Mucosa of descending colon (tissue), 3 donors: ENCODE measurements around the gene HOXC6. TPM values are rescaled to one million over a fixed set of nuclear protein-coding genes. Genes with fewer than 3 reads are reported as not detected.

ENCODE experiments used
- ATAC-seq: fragments of 200-7000 bp; cut with Tn5 transposase; one replicate; pipeline ENCODE4 v1.9.1; 2020; ENCODE audit warnings: mild to moderate bottlenecking, moderate library complexity
- DNase-seq, 3 donors: peaks; one replicate each; pipeline ENCODE4 v3.0.0-alpha.2; 2020
- H3K36me3 ChIP-seq: fragments of 200-600 bp; one replicate; pipeline ENCODE4 v1.8.0; 2021; ENCODE audit warnings: low read depth, mild to moderate bottlenecking
- H3K4me1 ChIP-seq: fragments of 200-600 bp; one replicate; pipeline ENCODE4 v1.8.0; 2021; ENCODE audit warnings: low read depth, mild to moderate bottlenecking
- H3K4me3 ChIP-seq: fragments of 200-600 bp; one replicate; pipeline ENCODE4 v1.8.0; 2021; ENCODE audit warnings: mild to moderate bottlenecking
- H3K9me3 ChIP-seq: fragments of 200-600 bp; one replicate; pipeline ENCODE4 v1.8.0; 2021; ENCODE audit warnings: mild to moderate bottlenecking
- intact Hi-C, 2 donors: fragments of 100-400 bp; cut with DNase I in 1 of 2; cut with micrococcal nuclease in 1 of 2; formaldehyde crosslinking; loops; one replicate each; pipeline versions ENCODE4 v1.11.0 to v1.11.1; 2022; cut with DNase I, micrococcal nuclease
- total RNA-seq, 3 donors: library from RNA; stranded (reverse); fragmentation: NEBNext Ultra II Directional in 2 of 3; extraction: Animal tissue kit (Norgen Biotek cat#: 25700) in 2 of 3; gene quantifications; one replicate each; pipeline versions ENCODE4 v1.2.1 to v1.2.4, GENCODE V29; 2021 to 2023
- TF ChIP-seq, protein P1 (sequence below): fragments of 200-600 bp; IDR thresholded peaks from one replicate; pipeline ENCODE4 v1.8.0; 2022; ENCODE audit warnings: antibody characterized with exemption, mild to moderate bottlenecking
- donor health status: DM: no; HTN: no; CAD: no; lungs with moderate emphysema.
- donor health status: DM: no; HTN: no; CAD: no.
- donor health status: DM: no; HTN: yes; CAD: no.

HOXC6 gene
- total RNA-seq, 3 donors from 2014 or later: 0.22 to 0.32 TPM; not detected in 1

DNA sequence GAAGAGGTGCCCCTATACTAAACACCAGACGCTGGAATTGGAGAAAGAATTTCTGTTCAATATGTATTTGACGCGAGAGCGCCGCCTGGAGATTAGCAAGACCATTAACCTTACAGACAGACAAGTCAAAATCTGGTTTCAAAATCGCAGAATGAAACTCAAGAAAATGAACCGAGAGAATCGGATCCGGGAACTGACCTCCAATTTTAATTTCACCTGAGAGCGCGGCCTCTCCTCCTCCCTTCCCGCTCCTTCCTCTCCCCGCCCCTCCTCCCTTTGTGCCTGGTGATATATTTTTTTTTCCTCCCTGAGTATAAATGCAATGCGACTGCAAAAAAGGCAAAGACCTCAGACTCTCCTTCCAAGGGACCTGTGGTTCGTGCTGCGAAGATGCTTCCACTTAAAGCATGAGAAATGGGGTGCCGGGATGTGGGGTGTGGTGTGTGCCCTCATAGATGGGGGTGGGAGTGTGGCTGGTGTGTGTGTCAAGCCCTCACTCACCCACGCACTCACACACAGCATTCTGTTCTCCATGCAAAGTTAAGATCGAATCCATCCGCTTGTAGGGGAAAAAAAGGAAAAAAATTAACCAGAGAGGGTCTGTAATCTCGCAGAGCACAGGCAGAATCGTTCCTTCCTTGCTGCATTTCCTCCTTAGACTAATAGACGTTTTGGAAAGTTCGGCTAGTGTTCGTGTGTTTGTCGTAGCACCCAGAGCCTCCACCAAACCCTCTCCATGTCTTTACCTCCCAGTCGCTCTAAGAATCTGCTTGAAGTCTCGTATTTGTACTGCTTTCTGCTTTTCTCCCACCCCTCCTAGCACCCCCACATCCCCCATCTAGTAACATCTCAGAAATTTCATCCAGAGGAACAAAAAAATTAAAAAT lies 38.8 kb upstream of the HOXC6 start:
- TF ChIP-seq, protein P1, sequence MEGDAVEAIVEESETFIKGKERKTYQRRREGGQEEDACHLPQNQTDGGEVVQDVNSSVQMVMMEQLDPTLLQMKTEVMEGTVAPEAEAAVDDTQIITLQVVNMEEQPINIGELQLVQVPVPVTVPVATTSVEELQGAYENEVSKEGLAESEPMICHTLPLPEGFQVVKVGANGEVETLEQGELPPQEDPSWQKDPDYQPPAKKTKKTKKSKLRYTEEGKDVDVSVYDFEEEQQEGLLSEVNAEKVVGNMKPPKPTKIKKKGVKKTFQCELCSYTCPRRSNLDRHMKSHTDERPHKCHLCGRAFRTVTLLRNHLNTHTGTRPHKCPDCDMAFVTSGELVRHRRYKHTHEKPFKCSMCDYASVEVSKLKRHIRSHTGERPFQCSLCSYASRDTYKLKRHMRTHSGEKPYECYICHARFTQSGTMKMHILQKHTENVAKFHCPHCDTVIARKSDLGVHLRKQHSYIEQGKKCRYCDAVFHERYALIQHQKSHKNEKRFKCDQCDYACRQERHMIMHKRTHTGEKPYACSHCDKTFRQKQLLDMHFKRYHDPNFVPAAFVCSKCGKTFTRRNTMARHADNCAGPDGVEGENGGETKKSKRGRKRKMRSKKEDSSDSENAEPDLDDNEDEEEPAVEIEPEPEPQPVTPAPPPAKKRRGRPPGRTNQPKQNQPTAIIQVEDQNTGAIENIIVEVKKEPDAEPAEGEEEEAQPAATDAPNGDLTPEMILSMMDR: no peak
- peak in 2 of 3 donors; percentile 10 to 33 for DNase-seq
- Histone ChIP-seq H3K4me1 (peaks cover 22% of the 10 kb centered on the region), H3K36me3 (no peaks in the 10 kb centered on the region), H3K4me3 (no peak overlapping the region), H3K9me3 (no peaks in the 10 kb centered on the region)
- intact Hi-C loops: no loop called here
- no peak for ATAC-seq

DNA sequence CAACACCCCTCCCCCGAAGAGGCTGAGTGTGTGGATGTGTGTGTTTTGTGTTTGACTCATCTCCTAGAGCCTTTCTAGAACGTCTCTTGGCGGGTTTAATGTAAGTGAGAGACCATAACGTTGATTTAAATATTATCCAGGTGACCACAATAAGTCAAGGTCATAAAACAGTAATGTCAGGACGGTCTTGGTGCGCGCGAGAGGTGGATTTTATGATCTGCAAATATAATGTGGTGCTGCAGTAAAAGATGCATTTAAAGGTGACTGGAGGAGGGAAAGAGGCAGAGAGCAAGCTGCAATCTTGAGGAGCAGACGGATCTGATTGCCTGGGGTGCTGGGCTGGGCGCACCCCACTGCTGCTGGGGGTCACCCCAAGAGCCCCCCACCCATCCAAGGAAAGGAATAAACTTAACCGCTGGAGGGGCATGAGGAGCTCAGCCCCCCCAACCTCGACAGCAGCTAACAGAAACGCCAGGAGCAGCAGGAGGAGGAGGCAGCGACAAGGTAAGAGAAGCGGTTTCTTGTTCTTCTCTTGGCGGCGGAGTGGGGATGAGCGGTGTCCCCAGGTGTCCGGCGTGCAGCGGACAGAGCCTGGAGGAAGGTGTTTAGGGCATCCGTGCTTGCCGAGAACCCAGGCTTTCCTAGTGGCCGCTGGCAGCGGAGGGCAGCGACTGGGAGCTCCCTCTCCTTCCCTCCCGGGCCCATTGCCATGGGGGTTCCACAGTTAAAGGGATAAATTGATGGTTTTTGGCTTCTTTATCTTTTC lies 37.7 kb upstream of the HOXC6 start:
- ATAC-seq (peak; percentile 54), DNase-seq (peak in 1 of 3 donors; percentile 31)
- Histone ChIP-seq H3K4me3 (no peak overlapping the region), H3K4me1 (peaks cover 32% of the 10 kb centered on the region), H3K36me3 (no peaks in the 10 kb centered on the region), H3K9me3 (no peaks in the 10 kb centered on the region)
- intact Hi-C loops: no loop called here
- TF ChIP-seq, protein P1: no peak

DNA sequence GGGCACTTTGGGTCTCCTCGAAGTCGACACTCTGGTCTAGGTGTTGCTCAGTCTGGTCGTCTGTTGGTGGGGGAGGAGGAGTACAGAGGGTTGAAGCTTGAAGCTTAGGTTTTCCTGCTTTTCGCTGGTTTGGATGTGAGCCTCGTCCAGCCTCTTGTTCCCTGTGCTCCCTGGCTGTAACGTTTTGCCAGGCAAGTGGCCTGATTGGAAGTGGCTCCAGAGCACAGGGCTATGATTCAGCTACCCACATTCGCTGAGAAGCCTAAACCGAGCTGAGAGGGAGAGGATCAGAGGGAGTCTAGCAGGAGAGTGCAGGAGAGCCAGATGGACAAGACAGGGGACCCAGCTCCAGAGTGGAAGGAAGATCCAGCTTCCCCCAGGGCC lies 37.2 kb upstream of the HOXC6 start:
- H3K36me3 ChIP-seq: no peaks in the 10 kb centered on the region
- intact Hi-C loops: no loop called here
- H3K4me1 ChIP-seq: peaks cover 31% of the 10 kb centered on the region

DNA sequence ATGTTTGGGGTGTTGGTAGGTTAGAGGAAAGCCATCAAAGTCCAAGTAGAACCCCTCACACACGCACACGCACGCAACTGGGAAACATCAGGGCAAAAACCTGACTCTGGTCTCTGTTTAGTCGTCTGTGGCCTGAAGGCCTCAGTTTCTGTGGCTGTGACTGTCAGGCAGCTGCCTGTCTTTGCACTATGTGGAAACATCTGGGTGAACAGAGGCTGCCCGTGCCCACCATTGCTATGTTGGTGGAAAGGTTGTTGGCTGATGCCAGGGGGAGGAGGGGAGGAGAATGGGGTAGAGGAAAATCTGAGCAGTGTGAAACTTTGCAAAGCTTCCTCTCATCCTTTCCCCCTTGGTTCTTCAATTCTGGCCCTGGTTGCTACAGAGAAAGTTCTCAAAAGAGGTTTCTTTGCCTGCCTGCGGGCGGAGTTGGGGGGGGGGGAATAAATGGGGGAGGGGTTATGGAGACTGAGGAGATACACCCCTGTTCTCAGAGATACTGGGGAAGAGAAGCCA lies 35.8 kb upstream of the HOXC6 start:
- ATAC-seq: no peak
- TF ChIP-seq, protein P1: no peak
- Histone ChIP-seq H3K36me3 (no peaks in the 10 kb centered on the region), H3K4me1 (peaks cover 30% of the 10 kb centered on the region), H3K4me3 (no peak overlapping the region), H3K9me3 (no peaks in the 10 kb centered on the region)
- intact Hi-C loops: no loop called here
- DNase-seq: peak in 1 of 3 donors; percentile 6

More for the DNA sequence above, 37.2 kb upstream of the HOXC6 start:
- DNase-seq (no peak), ATAC-seq (no peak)
- TF ChIP-seq, protein P1: no peak
- no peaks in the 10 kb centered on the region for H3K9me3 ChIP-seq
- no peak overlapping the region for H3K4me3 ChIP-seq

DNA sequence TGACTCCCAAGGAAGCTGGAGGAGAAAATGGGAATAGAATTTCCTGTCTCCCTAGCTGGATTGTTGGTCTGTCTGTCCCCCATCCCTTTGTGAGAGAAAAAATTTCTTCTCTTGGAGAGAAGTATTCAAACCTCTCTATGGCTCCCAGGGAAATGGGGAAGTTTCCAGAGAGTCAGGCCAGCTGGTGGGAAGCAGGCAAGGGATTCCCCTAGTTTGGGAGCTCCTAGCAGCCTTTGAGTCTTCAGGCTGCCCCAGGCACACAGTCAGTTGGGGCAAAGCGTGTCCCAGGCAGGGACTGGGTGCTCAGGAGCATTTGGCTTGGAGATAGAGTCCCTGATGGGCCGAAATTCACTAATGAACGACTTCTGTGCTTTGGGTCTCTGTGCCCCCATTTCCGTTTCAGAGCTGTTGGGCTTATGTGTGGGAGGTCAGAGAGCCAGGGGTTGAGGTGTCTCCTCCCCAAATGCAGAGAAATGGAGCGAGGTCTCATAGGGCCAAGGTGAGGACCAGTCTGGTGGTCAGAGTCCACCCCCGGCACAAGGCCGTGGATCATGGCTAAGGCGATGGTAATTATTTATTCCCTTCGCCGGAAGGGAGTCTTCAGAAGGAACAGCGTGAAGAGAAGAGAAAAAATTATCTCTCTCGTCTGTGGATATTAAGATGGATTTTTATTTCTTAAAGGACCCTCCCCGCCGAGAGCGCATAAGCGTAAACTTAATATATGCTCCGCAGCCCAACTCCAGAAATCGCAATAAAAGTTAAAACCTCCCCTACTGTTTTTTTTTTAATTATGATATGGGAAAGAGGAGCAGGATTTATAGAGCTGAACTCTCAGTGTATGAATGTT lies 34.9 kb upstream of the HOXC6 start:
- no peak overlapping the region for H3K4me3 ChIP-seq
- TF ChIP-seq, protein P1: no peak
- ATAC-seq (no peak), DNase-seq (peak in 1 of 3 donors; percentile 5)
- intact Hi-C loops: no loop called here
- H3K9me3 ChIP-seq: no peaks in the 10 kb centered on the region
- no peaks in the 10 kb centered on the region for H3K36me3 ChIP-seq
- H3K4me1 ChIP-seq: peaks cover 30% of the 10 kb centered on the region
